Measurements from ENCODE around the gene HOXB1.

HOXB1 gene

GRCh38 chr17:48553826-48554225, 23.0 kb upstream of the HOXB1 start:
- DNase-seq: no peak

DNA sequence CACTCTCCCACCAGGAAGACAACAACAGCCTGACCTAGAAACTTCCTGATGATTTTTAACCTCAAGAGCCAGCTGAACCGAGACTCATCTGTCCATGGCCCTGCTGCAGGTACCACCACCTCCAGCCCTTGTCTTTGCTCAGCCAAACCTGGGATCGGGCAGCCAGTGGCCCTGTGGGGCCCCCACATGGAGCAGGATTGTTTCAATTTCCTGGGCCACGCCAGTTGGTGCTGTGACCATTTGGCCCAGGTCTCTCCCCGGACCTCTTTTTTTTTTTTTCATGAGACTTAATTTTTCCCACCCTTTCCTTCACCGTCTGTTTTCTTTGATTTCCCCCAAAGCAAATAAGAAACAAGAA, 22.4 kb upstream of the HOXB1 start:
- no peak for DNase-seq

DNA sequence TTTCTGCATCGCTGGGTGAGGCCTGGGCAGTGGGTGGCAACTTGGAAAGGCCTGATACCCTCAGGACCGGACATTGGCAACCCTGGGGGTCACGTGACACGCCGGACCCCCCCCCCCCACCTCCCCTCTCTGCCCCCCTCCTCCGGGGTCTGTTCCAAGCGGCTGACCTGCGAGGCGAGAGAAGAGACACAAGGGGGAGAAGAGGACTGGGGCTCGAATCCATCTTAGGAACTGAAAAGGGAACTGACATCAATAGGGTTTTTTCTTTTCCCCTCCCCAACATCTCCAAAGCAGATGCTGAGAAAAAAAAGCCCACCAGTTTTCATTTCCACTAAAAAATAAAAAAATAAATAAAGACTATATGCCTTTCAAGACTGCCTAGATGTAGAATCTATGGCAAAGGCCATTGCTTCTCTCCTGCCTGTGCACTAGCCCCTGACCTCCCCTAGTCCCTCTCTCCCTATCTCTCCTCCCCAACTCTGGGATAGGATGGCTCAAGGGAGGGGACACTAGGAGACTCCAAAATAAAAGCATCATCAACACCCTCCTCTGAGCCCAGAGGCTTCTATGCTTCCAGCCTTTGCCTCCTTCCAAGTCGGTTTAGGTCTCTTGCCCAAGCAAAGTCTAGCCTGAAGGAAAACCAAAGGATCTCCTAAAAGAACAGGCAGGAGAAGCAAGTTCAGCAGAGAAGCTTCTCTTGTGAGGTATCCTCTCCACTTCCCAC, 21.8 kb upstream of the HOXB1 start:
- DNase-seq: no peak

DNA sequence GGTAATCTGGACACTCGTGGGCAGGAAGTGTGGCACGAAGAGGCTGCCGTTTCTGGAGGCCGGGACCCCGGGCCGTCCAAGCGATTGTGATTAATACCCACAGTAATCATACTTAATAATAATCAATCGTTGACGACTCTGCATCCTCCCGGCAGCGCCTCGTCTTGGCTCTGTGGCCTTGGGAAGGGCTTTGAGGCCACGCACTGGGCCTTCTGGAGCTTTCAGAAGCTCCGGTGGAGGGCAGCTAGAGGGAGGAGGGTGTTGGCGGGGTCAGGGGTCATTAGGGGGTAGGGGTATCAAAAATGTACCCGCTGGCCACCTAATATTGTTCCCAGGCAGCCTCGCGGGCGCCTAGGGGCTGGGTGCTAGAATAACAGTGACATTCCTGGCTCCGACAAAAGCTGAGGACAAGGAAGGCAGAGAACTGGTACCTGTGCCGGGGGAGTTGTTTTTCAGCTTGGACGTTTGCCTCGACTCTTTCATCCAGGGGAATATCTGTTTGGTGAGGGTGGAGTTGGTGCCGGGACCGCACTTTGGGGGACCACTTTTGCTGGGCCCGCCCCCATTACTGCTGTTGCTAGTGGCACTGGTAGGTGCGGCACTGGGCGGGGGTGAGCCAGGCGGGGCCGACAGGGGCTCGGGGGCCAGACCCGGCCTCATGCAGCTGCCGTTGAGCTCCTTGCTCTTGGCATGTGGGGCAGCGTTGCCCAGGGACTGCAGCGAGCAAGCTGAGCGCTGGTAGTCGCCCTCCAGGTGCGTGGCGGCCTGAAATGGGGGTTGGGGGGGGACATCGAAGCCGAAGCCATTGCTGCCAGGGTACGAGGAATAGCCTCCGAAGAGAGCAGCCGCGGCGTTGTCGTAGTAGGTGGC, 21.0 kb upstream of the HOXB1 start:
- DNase-seq: no peak

DNA sequence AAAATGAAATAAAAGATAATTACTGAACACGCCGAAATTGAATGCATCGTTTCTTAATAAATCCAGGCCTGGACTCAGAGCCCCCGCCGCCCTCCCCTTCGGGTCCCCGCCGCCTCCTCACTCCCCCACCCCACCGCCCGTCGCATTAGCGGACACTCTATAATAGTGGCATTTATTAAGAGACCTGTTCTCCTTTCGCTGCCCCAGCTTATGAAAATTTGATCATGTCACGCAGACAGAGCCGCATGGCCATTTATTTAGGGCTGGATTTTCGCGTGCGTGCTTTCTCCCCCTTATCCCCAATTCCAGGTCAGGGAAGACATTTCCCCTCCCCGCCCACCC, 20.4 kb upstream of the HOXB1 start:
- no peak for DNase-seq

GRCh38 chr17:48550502-48551213, 19.8 kb upstream of the HOXB1 start:
- no peak for DNase-seq

GRCh38 chr17:48549914-48550501, 19.2 kb upstream of the HOXB1 start:
- no peak for DNase-seq

DNA sequence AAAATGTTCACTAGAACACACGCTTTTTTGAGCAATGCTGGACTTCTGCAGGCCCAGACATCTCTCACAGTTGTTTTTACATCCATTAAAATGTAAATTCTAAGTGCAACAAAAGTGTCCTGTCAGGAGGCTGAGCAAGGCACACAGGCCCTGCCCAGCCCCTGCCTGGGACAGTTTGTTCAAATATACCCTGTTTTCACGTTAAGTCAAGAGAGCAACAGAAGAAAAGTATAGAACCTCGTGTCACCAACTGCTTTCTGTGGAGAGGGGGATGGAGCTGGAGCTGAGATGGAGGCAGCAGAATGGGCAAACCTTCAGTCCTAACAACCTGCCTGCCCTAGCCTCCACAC, 18.4 kb upstream of the HOXB1 start:
- no peak for DNase-seq

DNA sequence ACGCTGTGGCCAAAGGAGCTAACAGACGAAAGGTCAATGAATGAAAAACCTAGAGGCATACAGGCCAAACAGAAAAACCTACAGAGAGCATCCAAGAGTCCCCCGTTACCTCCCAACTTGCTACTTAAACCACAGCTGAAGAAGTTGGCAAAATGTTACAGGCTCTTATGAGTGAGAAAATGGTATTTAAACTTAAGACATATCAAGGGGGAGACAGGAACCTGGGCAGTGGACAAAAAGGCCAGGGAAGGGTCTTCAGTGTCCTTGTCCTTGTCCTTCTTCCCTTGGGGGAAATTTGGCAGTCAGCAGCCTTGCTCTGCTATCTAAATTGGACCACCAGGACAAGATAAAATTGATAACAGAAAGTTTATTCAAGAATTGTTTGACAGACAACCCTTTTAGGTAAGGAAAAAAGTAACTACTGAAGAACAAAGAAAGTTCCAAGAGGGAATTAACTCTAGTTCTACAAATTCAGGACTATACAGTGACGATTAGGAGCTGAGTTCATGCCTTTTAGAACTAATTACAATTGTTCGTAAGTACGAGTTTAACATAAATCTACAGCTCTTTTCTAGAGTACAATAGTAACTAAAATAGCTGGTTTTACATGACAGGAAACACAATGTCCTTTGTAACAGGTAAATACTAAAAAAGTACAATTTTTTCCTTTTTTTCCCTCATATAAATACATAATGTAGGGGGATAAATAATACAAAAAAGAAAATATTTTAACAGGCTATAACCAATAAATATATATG, 17.9 kb upstream of the HOXB1 start:
- DNase-seq: no peak

DNA sequence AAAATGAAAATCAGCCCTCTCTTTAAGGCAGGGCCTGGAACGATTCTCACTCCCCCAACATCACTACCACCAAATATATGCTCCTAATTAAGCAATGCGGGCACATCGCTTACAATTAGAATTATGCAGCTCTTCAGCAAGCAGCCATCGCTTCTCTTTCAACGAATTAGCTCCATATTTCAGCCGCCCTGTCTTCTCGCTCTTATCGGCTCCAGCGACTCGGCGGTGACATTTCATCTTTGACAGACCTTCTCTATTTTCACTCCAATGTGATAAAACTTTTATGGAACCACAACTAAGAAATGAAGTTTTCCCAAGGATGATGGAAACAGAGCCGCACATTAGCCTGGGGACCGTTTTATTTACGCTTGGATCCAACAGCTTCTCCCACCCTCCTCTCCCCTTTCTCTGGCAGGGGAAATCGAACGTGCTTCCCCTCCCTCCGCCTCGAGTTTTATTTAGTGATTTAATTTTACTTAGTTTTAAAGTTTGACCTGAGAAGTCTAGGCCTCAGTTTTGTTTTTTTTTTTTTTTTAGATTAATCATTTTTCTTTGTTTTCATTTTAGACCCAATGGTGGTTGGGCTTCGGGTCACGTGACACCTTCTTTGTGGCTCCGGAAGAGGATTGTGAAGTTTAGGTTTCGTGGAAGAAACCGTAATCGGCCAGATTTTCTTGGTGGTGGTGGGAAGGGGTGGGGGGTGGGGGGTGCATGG, 17.2 kb upstream of the HOXB1 start:
- no peak for DNase-seq

DNA sequence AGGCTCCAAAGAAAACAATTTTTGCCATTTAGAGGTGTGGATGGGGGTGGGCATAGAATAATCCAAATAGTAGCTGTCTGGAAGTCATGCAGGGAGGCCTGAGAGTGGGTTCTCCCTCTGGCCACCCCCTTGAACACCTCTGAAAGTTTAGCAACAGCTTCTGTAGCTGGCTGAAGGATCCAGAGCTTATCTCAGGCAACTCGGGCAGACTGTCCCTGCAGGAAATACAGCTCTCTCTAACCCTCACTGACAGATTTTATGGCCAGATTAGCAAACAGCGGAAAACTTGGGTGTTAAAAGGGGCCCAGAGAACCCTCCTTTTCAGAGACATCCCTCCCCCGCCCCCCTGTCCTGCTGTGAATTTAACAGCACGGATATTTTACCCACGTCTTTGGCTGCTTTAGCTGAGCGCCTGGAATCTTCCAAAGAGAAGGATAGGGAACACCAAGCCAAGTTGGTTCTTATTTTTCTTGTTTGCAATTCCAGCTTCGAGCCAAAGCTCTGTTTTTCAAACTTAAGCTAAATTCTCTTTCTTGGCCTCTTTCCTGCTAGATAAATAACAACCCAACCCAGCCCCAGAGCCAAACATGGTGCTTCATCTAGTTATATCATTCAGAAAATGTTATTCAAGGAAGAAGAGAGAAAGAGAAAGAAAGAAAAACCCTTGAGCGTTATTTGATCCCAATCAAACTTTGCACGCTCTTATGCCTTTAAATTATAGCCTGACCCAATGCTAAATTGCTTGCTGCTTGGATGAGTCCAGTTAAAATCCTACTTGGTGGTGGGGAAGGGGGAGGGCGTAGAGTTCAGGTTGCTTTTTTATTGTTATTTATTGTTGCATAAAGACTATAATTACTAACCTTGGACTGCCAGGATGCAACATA, 16.4 kb upstream of the HOXB1 start:
- no peak for DNase-seq

- DNase-seq: no peak
Observed at GRCh38 chr17:48546137-48546923, 15.5 kb upstream of the HOXB1 start.

- DNase-seq: no peak
Observed at GRCh38 chr17:48545539-48545938, 14.7 kb upstream of the HOXB1 start.

DNA sequence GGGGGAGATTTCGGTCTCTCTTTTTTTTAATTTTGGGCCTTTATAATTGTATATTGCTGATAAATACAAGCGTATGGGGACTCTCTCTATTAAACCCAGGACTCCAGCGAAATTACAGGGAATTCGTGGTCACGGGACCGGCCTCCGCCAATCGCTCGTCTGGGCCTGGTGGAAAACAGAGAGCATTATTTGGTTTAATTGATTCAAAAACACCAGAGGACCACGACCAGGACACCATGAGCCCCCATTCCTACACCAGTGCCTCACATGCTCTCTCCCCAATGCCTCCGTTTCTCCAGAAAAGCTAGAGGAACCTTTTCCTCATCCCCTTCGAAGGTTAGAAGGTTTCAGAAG, 14.2 kb upstream of the HOXB1 start, which contains the start of gene HOXB2:
Gene HOXB2 (minus strand): TSS at position 88 of the 354 bp plus-strand sequence. CDS start 198 bp downstream, outside the sequence.
- no peak for DNase-seq

- DNase-seq: peak; percentile 89
Observed at GRCh38 chr17:48544349-48545021, 13.7 kb upstream of the HOXB1 start.

DNA sequence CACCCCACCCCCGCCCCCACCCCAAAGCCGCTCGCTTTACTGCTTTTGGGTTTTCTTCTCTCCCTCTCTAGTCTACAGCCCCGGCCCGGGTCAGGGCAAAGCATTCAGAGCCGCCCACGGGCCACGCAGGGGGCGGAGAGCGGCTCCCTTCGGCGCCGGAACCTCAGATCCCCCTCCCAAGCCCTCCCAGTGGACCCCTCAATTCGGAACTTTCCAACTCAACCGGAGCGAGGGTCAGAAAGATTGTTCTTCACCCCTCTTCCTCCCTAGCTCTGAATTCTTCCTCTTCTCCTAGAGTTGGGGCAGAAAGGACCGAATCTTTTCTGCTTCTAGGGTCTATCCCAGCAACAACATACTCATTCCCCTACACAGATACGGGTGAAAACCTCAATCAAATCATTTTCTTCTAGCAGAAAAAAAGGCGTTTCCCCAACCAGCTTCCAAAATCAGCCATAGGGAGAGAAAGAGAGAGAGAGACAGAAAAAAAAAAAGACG, 13.1 kb upstream of the HOXB1 start:
- DNase-seq: no peak

GRCh38 chr17:48543107-48543853, 12.5 kb upstream of the HOXB1 start:
- peak; percentile 68 for DNase-seq

GRCh38 chr17:48542698-48543106, 11.9 kb upstream of the HOXB1 start:
- no peak for DNase-seq
